ENCODE measurements around the gene C16orf89. TPM values are rescaled to one million over a fixed set of nuclear protein-coding genes. Genes with fewer than 3 reads are reported as not detected.

Gene C16orf89
- total RNA-seq, 4 donors from 2014 or later: 3.8 to 16.6 (median 7.1) TPM

- DNase-seq (ENCODE audit: low spot score) (no peak), ATAC-seq (ENCODE audit: low FRiP score) (no peak)
- TF ChIP-seq CTCF (IDR thresholded peaks at IDR 0.05): no peak
These were observed 45.2 kb downstream of the C16orf89 start for GRCh38 chr16:5020551-5020950.

GRCh38 chr16:5019775-5020174 is 46.0 kb downstream of the C16orf89 start:
- DNase-seq (ENCODE audit: low spot score) (no peak), ATAC-seq (ENCODE audit: low FRiP score) (no peak)
- TF ChIP-seq CTCF (IDR thresholded peaks at IDR 0.05): no peak

GRCh38 chr16:5018793-5019192 is 47.0 kb downstream of the C16orf89 start:
- no peak for DNase-seq (ENCODE audit: low spot score)
- no peak for TF ChIP-seq CTCF (IDR thresholded peaks at IDR 0.05)
- ATAC-seq (ENCODE audit: low FRiP score): no peak

- no peak for TF ChIP-seq CTCF (IDR thresholded peaks at IDR 0.05)
- DNase-seq (ENCODE audit: low spot score) (no peak), ATAC-seq (ENCODE audit: low FRiP score) (no peak)
These were observed 48.1 kb downstream of the C16orf89 start for GRCh38 chr16:5017678-5017969.

GRCh38 chr16:5016967-5017677 is 48.6 kb downstream of the C16orf89 start:
- no peak for TF ChIP-seq CTCF (IDR thresholded peaks at IDR 0.05)
- no peak for ATAC-seq (ENCODE audit: low FRiP score)
- no peak for DNase-seq (ENCODE audit: low spot score)

GRCh38 chr16:5015887-5016286 is 49.9 kb downstream of the C16orf89 start:
- no peak for DNase-seq (ENCODE audit: low spot score)
- no peak for TF ChIP-seq CTCF (IDR thresholded peaks at IDR 0.05)
- ATAC-seq (ENCODE audit: low FRiP score): no peak

- DNase-seq (ENCODE audit: low spot score): no peak
- no peak for ATAC-seq (ENCODE audit: low FRiP score)
- TF ChIP-seq CTCF (IDR thresholded peaks at IDR 0.05): no peak
These were observed 50.4 kb downstream of the C16orf89 start for GRCh38 chr16:5015351-5015750.

Measured in omental fat pad (tissue), 4 donors.